SK-N-SH treated with all-trans-retinoic acid at 6 μM for 48 hours (cell line): ENCODE results near the gene DLG2.

Source experiments
- ATAC-seq: fragments of 200-7000 bp; cut with Tn5 transposase; 3 replicates; pipeline ENCODE4 v1.9.1; 2020; ENCODE audit warnings: mild to moderate bottlenecking, moderate library complexity
- ARNTL ChIP-seq: fragments of 450-650 bp; formaldehyde crosslinking; IDR thresholded peaks from 2 replicates; pipeline ENCODE4 v1.5.0; 2020; ENCODE audit warnings: low read depth, mild to moderate bottlenecking, moderate library complexity, borderline replicate concordance
- BACH2 ChIP-seq: fragments of 250-450 bp; sonication (Bioruptor Pico); IDR thresholded peaks from 2 replicates; pipeline ENCODE4 v1.9.0; 2021; ENCODE audit warnings: mild to moderate bottlenecking, borderline replicate concordance
- CSDC2 ChIP-seq: fragments of 250-450 bp; sonication (Bioruptor Pico); IDR thresholded peaks from 2 replicates; pipeline ENCODE4 v1.5.0; 2020; ENCODE audit warnings: mild to moderate bottlenecking, moderate library complexity
- ESRRG ChIP-seq: fragments of 250-450 bp; sonication (Bioruptor Pico); IDR thresholded peaks from 2 replicates; pipeline ENCODE4 v1.6.1; 2021; ENCODE audit warnings: mild to moderate bottlenecking
- GLIS3 ChIP-seq: fragments of 250-450 bp; sonication (Bioruptor Pico); IDR thresholded peaks from 2 replicates; pipeline ENCODE4 v1.5.0; 2020; ENCODE audit warnings: mild to moderate bottlenecking, moderate library complexity
- OSR1 ChIP-seq: fragments of 250-450 bp; sonication (Bioruptor Pico); IDR thresholded peaks from 2 replicates; pipeline ENCODE4 v1.8.0; 2022; ENCODE audit warnings: moderate library complexity, mild to moderate bottlenecking, inconsistent platforms
- PPARA ChIP-seq: fragments of 250-450 bp; sonication (Bioruptor Pico); IDR thresholded peaks from 2 replicates; pipeline ENCODE4 v1.5.0; 2020; ENCODE audit warnings: mild to moderate bottlenecking, borderline replicate concordance
- RARB ChIP-seq: fragments of 250-450 bp; sonication (Bioruptor Pico); IDR thresholded peaks from 2 replicates; pipeline ENCODE4 v1.8.0; 2021; ENCODE audit warnings: mild to moderate bottlenecking, moderate library complexity
- SNAI2 ChIP-seq: fragments of 250-450 bp; sonication (Bioruptor Pico); IDR thresholded peaks from 2 replicates; pipeline ENCODE4 v1.5.0; 2020; ENCODE audit warnings: mild to moderate bottlenecking, moderate library complexity
- TCF4 ChIP-seq: fragments of 250-450 bp; sonication (Bioruptor Pico); IDR thresholded peaks from 2 replicates; pipeline ENCODE4 v1.8.0; 2021; ENCODE audit warnings: mild to moderate bottlenecking, moderate library complexity, borderline replicate concordance
- TOX ChIP-seq: fragments of 250-450 bp; sonication (Bioruptor Pico); IDR thresholded peaks from 2 replicates; pipeline ENCODE4 v1.8.0; 2021; ENCODE audit warnings: mild to moderate bottlenecking, moderate library complexity, borderline replicate concordance
- ZC3H10 ChIP-seq: fragments of 250-450 bp; sonication (Bioruptor Pico); IDR thresholded peaks from 2 replicates; pipeline ENCODE4 v1.5.1; 2021; ENCODE audit warnings: mild to moderate bottlenecking, moderate library complexity
- ZFP30 ChIP-seq: fragments of 450-650 bp; formaldehyde crosslinking; IDR thresholded peaks from 2 replicates; pipeline ENCODE4 v1.5.0; 2022; ENCODE audit warnings: mild to moderate bottlenecking, moderate library complexity
- ZNF565 ChIP-seq: fragments of 450-650 bp; formaldehyde crosslinking; conservative IDR thresholded peaks from 2 replicates; pipeline ENCODE4 v1.5.0; 2020; ENCODE audit warnings: low read depth, mild to moderate bottlenecking, moderate library complexity
- ZNF70 ChIP-seq: fragments of 450-650 bp; formaldehyde crosslinking; IDR thresholded peaks from 2 replicates; pipeline ENCODE4 v1.5.0; 2020; ENCODE audit warnings: mild to moderate bottlenecking, moderate library complexity
- ZNF8 ChIP-seq: fragments of 450-650 bp; formaldehyde crosslinking; IDR thresholded peaks from 2 replicates; pipeline ENCODE4 v1.5.0; 2020; ENCODE audit warnings: mild to moderate bottlenecking, moderate library complexity
- TF ChIP-seq, protein P1 (sequence below): fragments of 250-450 bp; sonication (Bioruptor Pico); IDR thresholded peaks from 2 replicates; pipeline ENCODE4 v1.5.1; 2020; ENCODE audit warnings: low read depth, mild to moderate bottlenecking, moderate library complexity
- TF ChIP-seq, protein P2 (sequence below): fragments of 250-450 bp; sonication (Bioruptor Pico); IDR thresholded peaks from 2 replicates; pipeline ENCODE4 v1.8.0; 2020; ENCODE audit warnings: mild to moderate bottlenecking, moderate library complexity, borderline replicate concordance
- TF ChIP-seq, protein P3 (sequence below): fragments of 250-450 bp; sonication (Bioruptor Pico); IDR thresholded peaks from 2 replicates; pipeline ENCODE4 v1.8.0; 2021; ENCODE audit warnings: low read depth, mild to moderate bottlenecking, moderate library complexity, borderline replicate concordance
- TF ChIP-seq, protein P4 (sequence below): fragments of 250-450 bp; sonication (Bioruptor Pico); IDR thresholded peaks from 2 replicates; pipeline ENCODE4 v1.5.1; 2021; ENCODE audit warnings: mild to moderate bottlenecking, moderate library complexity

DLG2 gene

DNA sequence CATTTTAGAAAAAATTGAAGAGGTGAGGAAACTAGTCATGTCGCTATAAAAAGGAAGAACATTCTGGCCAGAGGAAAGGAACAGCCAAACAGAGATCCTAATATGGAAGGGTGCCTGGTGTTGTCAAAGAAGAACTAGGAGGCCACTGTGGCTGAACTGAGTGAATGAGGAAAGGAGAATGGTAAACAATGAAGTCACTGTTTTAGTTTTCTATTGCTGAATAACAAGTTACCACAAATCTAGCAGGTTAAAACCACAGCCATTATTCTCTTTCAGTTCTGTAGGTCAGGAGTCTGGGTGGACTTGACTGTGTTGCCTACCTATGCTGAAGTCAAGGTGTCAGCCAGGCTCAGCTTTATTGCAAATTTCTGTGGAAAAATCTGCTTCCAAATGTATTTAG lies 1791.7 kb downstream of the DLG2 start:
- no peak for TF ChIP-seq TCF4 (CRISPR knock-in tag)
- TF ChIP-seq, protein P1, sequence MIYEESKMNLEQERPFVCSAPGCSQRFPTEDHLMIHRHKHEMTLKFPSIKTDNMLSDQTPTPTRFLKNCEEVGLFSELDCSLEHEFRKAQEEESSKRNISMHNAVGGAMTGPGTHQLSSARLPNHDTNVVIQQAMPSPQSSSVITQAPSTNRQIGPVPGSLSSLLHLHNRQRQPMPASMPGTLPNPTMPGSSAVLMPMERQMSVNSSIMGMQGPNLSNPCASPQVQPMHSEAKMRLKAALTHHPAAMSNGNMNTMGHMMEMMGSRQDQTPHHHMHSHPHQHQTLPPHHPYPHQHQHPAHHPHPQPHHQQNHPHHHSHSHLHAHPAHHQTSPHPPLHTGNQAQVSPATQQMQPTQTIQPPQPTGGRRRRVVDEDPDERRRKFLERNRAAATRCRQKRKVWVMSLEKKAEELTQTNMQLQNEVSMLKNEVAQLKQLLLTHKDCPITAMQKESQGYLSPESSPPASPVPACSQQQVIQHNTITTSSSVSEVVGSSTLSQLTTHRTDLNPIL (CRISPR knock-in tag): no peak
- no peak for ATAC-seq

DNA sequence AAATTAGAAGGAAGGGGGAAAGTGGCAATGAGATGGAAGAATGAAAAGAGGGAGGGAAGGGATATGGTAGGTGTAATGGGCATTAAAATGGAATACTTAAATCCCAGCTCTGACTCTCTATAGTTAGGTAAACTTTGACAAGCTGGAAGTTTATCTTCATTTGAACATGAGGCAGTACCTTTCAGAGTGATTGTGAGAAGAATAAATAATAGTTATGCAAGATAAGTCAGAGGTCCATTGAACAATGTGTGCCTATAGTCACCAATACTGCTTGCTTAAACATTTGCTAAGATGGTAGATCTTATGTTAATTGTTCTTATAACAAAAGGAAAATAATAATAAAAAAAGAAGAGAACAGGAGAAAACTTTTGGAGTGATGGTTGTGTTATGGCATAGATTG lies 1795.2 kb downstream of the DLG2 start:
- no peak for ATAC-seq
- no peak for TF ChIP-seq TOX (CRISPR knock-in tag)
- TF ChIP-seq, protein P1 (CRISPR knock-in tag): no peak
- TF ChIP-seq GLIS3: no peak
- TF ChIP-seq ESRRG (CRISPR knock-in tag): no peak
- TF ChIP-seq ZFP30 (CRISPR knock-in tag): no peak
- TF ChIP-seq ZC3H10: no peak
- TF ChIP-seq CSDC2 (CRISPR knock-in tag): no peak
- TF ChIP-seq, protein P2, sequence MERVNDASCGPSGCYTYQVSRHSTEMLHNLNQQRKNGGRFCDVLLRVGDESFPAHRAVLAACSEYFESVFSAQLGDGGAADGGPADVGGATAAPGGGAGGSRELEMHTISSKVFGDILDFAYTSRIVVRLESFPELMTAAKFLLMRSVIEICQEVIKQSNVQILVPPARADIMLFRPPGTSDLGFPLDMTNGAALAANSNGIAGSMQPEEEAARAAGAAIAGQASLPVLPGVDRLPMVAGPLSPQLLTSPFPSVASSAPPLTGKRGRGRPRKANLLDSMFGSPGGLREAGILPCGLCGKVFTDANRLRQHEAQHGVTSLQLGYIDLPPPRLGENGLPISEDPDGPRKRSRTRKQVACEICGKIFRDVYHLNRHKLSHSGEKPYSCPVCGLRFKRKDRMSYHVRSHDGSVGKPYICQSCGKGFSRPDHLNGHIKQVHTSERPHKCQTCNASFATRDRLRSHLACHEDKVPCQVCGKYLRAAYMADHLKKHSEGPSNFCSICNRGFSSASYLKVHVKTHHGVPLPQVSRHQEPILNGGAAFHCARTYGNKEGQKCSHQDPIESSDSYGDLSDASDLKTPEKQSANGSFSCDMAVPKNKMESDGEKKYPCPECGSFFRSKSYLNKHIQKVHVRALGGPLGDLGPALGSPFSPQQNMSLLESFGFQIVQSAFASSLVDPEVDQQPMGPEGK (CRISPR knock-in tag): no peak
- TF ChIP-seq, protein P3, sequence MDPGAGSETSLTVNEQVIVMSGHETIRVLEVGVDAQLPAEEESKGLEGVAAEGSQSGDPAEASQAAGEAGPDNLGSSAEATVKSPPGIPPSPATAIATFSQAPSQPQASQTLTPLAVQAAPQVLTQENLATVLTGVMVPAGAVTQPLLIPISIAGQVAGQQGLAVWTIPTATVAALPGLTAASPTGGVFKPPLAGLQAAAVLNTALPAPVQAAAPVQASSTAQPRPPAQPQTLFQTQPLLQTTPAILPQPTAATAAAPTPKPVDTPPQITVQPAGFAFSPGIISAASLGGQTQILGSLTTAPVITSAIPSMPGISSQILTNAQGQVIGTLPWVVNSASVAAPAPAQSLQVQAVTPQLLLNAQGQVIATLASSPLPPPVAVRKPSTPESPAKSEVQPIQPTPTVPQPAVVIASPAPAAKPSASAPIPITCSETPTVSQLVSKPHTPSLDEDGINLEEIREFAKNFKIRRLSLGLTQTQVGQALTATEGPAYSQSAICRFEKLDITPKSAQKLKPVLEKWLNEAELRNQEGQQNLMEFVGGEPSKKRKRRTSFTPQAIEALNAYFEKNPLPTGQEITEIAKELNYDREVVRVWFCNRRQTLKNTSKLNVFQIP (CRISPR knock-in tag): no peak
- TF ChIP-seq PPARA: no peak

DNA sequence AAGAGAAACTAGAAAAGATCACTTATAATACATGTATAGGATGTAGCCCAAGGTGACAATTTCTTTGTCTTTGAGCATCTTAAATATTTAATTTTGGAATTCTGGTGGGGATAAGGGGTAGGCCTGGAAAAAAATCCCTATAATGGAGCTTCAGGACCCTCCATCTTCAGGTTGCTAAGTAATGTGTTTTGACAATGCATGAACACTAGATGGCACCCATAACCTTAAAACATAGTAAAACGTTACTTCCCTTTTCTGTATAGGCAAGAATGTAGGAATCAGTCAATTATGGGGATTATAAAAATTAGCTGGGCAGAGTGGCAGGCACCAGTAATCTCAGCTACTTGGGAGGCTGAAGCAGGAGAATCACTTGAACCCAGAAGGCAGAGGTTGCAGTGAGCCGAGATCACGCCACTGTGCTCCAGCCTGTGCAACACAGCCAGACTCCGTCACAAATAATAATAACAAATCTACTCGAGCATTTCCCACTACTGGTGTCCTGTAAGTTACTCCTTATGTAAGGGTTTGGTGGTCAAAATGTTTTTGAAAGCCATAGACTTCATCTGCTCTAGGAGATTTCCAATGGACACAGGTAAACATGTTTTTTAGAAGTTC lies 1799.1 kb downstream of the DLG2 start:
- peak; percentile 93 for ATAC-seq
- TF ChIP-seq ZNF70 (CRISPR knock-in tag) (no peak), CSDC2 (CRISPR knock-in tag) (no peak)

DNA sequence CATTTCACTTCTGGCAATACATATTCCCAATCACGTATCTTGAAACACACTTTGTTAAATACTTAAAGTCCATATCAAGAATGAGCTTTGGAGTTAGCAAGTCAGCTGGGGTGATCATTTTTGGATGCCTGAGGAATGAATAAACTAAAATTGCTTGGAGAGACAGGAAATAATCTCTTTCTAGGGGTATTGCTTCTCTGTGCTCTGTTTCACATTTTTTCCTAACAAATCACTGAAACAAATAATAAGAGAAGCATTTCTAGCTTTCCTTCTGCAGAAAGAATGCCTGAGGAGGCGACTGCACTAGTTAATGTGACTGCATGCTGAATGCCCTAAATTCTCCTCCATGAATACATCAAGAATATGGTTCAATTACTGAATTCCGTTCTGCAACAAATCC lies 1799.6 kb downstream of the DLG2 start:
- ATAC-seq: peak; percentile 74
- TF ChIP-seq ZC3H10 (no peak), ZNF565 (CRISPR knock-in tag) (no peak), ARNTL (CRISPR knock-in tag) (no peak), TCF4 (CRISPR knock-in tag) (no peak)
- TF ChIP-seq, protein P1 (CRISPR knock-in tag): no peak

DNA sequence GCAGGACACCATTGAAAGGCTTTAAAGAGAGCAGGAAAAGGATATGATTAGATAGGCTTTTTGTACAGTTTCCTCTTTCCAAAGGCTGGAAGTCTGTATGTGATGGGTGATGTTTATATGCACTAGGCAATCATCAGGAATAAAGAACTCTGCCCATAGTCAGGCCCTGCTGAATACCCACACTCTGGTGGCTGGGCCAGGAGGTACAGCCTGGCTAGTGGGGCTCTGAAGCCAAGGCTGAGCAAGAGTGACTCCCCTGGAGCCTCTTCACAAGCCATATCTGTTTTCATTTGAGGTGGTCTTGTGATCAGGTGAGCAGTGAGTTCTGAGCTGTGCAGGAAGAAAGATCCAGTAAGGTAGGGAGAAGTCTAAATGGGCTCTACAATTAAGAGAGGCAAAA lies 1801.1 kb downstream of the DLG2 start:
- ATAC-seq: no peak
- no peak for TF ChIP-seq ZNF565 (CRISPR knock-in tag)
- TF ChIP-seq, protein P2 (CRISPR knock-in tag): no peak
- no peak for TF ChIP-seq RARB
- no peak for TF ChIP-seq SNAI2 (CRISPR knock-in tag)
- no peak for TF ChIP-seq OSR1 (CRISPR knock-in tag)
- TF ChIP-seq, protein P3 (CRISPR knock-in tag): no peak
- TF ChIP-seq PPARA: no peak
- no peak for TF ChIP-seq TCF4 (CRISPR knock-in tag)
- no peak for TF ChIP-seq GLIS3
- TF ChIP-seq, protein P4, sequence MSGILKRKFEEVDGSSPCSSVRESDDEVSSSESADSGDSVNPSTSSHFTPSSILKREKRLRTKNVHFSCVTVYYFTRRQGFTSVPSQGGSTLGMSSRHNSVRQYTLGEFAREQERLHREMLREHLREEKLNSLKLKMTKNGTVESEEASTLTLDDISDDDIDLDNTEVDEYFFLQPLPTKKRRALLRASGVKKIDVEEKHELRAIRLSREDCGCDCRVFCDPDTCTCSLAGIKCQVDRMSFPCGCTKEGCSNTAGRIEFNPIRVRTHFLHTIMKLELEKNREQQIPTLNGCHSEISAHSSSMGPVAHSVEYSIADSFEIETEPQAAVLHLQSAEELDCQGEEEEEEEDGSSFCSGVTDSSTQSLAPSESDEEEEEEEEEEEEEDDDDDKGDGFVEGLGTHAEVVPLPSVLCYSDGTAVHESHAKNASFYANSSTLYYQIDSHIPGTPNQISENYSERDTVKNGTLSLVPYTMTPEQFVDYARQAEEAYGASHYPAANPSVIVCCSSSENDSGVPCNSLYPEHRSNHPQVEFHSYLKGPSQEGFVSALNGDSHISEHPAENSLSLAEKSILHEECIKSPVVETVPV (CRISPR knock-in tag): no peak
- TF ChIP-seq ARNTL (CRISPR knock-in tag): no peak
- no peak for TF ChIP-seq BACH2
- no peak for TF ChIP-seq ZNF8 (CRISPR knock-in tag)
- TF ChIP-seq ZC3H10: no peak
